ENCODE results near the gene PTH1R.

Gene PTH1R

GRCh38 chr3:46913644-46914043, 36.1 kb downstream of the PTH1R start:
- H3K27ac ChIP-seq (replicated peaks): no peak overlapping the region

GRCh38 chr3:46914849-46915248, 37.3 kb downstream of the PTH1R start:
- no peak for DNase-seq (ENCODE audit: low read depth in 1 of 2, low spot score in 1 of 2)
- Histone ChIP-seq H3K4me3 (replicated peaks; ENCODE audit: insufficient read depth, low read length) (no peak overlapping the region), H3K27ac (replicated peaks) (no peak overlapping the region), H3K27me3 (ENCODE audit: insufficient read depth, poor library complexity, severe bottlenecking) (no peaks in the 10 kb centered on the region)
- TF ChIP-seq REST (IDR thresholded peaks at IDR 0.05; ENCODE audit: insufficient replicate concordance, low read depth) (no peak), GABPA (IDR thresholded peaks at IDR 0.05; ENCODE audit: low read depth) (no peak), SPI1 (IDR thresholded peaks at IDR 0.05; ENCODE audit: borderline replicate concordance, low read depth) (no peak), CTCF (IDR thresholded peaks at IDR 0.05; ENCODE audit: insufficient read depth, low read length) (no peak), POLR2AphosphoS5 (IDR thresholded peaks at IDR 0.05; ENCODE audit: low read depth) (no peak)

More at GRCh38 chr3:46913644-46914043, 36.1 kb downstream of the PTH1R start:
- Histone ChIP-seq H3K27me3 (ENCODE audit: insufficient read depth, poor library complexity, severe bottlenecking) (no peaks in the 10 kb centered on the region), H3K4me3 (replicated peaks; ENCODE audit: insufficient read depth, low read length) (no peak overlapping the region)
- no peak for DNase-seq (ENCODE audit: low read depth in 1 of 2, low spot score in 1 of 2)
- TF ChIP-seq SPI1 (IDR thresholded peaks at IDR 0.05; ENCODE audit: borderline replicate concordance, low read depth) (no peak), POLR2AphosphoS5 (IDR thresholded peaks at IDR 0.05; ENCODE audit: low read depth) (no peak)

- DNase-seq (ENCODE audit: low read depth in 1 of 2, low spot score in 1 of 2): no peak
- H3K27me3 ChIP-seq (ENCODE audit: insufficient read depth, poor library complexity, severe bottlenecking): no peaks in the 10 kb centered on the region
- no peak overlapping the region for H3K4me3 ChIP-seq (replicated peaks; ENCODE audit: insufficient read depth, low read length)
- TF ChIP-seq CTCF (IDR thresholded peaks at IDR 0.05; ENCODE audit: insufficient read depth, low read length) (no peak), GABPA (IDR thresholded peaks at IDR 0.05; ENCODE audit: low read depth) (no peak), SPI1 (IDR thresholded peaks at IDR 0.05; ENCODE audit: borderline replicate concordance, low read depth) (no peak), REST (IDR thresholded peaks at IDR 0.05; ENCODE audit: insufficient replicate concordance, low read depth) (no peak), POLR2AphosphoS5 (IDR thresholded peaks at IDR 0.05; ENCODE audit: low read depth) (no peak)
- no peak overlapping the region for H3K27ac ChIP-seq (replicated peaks)
Measured at GRCh38 chr3:46915297-46915822, 37.8 kb downstream of the PTH1R start.

- Histone ChIP-seq H3K27ac (replicated peaks) (no peak overlapping the region), H3K4me3 (replicated peaks; ENCODE audit: insufficient read depth, low read length) (no peak overlapping the region), H3K27me3 (ENCODE audit: insufficient read depth, poor library complexity, severe bottlenecking) (no peaks in the 10 kb centered on the region)
- TF ChIP-seq SPI1 (IDR thresholded peaks at IDR 0.05; ENCODE audit: borderline replicate concordance, low read depth) (no peak), REST (IDR thresholded peaks at IDR 0.05; ENCODE audit: insufficient replicate concordance, low read depth) (no peak), CTCF (IDR thresholded peaks at IDR 0.05; ENCODE audit: insufficient read depth, low read length) (no peak), POLR2AphosphoS5 (IDR thresholded peaks at IDR 0.05; ENCODE audit: low read depth) (no peak)
- DNase-seq (ENCODE audit: low read depth in 1 of 2, low spot score in 1 of 2): no peak
Measured at GRCh38 chr3:46916278-46916677, 38.8 kb downstream of the PTH1R start.
